Kasumi-1 (cell line): Measurements from ENCODE around the gene KIF27.
A peak's percentile ranks its signal among the peaks of the same experiment; 100 is the strongest.
"Not testable (repeated sequence)": the region's sequence is repeated elsewhere in the genome, so short reads cannot be mapped to it uniquely, and the experiment has no call there.

Experiments
- DNase-seq, 2 experiments: peaks; one replicate each; lab custom pipeline; 2025; lab: John Stamatoyannopoulos, UW

The KIF27 gene

GRCh38 chr9:83804454-83804853 lies 116.8 kb downstream of the KIF27 start:
- not testable (repeated sequence) for DNase-seq

- DNase-seq, result not testable (repeated sequence)
These were observed 117.3 kb downstream of the KIF27 start for GRCh38 chr9:83803941-83804340.

GRCh38 chr9:83800236-83801033 lies 120.8 kb downstream of the KIF27 start:
- no peak for DNase-seq

GRCh38 chr9:83794051-83794450 lies 127.2 kb downstream of the KIF27 start:
- DNase-seq, result no peak

- DNase-seq, result peak; percentile 24 to 39
These were observed 128.5 kb downstream of the KIF27 start for GRCh38 chr9:83792746-83793145.
